Activated CD4-positive, CD25-positive, alpha-beta regulatory T cell treated with anti-CD3 and anti-CD28 coated beads, Interleukin-2, amount 50 U/mL, for 16 hours (primary cell): ENCODE data around the gene ZNF763.
"Not testable (repeated sequence)": the region's sequence is repeated elsewhere in the genome, so short reads cannot be mapped to it uniquely, and the experiment has no call there.

Source experiments
- DNase-seq: peaks from one replicate; pipeline ENCODE4 v3.0.0-alpha.2; 2020; ENCODE audit warnings: low read depth, low spot score

Gene ZNF763

GRCh38 chr19:11964858-11965645, at the start of gene ZNF763:
ZNF763 (plus strand) TSS chr19:11965040; CDS start chr19:11965209, 169 bp downstream.
- peak; percentile 70 for DNase-seq

- no peak for DNase-seq
Observed at GRCh38 chr19:11921852-11922495, 42.9 kb upstream of the ZNF763 start.

- DNase-seq: peak; percentile 86
Observed at GRCh38 chr19:11924886-11925650, 39.8 kb upstream of the ZNF763 start, which contains the start of gene ZNF700. ZNF700 (plus strand) TSS chr19:11925107; CDS start chr19:11925211, 104 bp downstream.

- not testable (repeated sequence) for DNase-seq
Observed at GRCh38 chr19:11925651-11926187, 39.1 kb upstream of the ZNF763 start.

GRCh38 chr19:11927227-11927626, 37.6 kb upstream of the ZNF763 start:
- no peak for DNase-seq

GRCh38 chr19:11931051-11931450, 33.8 kb upstream of the ZNF763 start:
- no peak for DNase-seq

GRCh38 chr19:11931513-11931912, 33.3 kb upstream of the ZNF763 start:
- no peak for DNase-seq

- DNase-seq: not testable (repeated sequence)
Observed at GRCh38 chr19:11935829-11936228, 29.0 kb upstream of the ZNF763 start.

- DNase-seq: not testable (repeated sequence)
Observed at GRCh38 chr19:11938383-11938782, 26.5 kb upstream of the ZNF763 start.

- not testable (repeated sequence) for DNase-seq
Observed at GRCh38 chr19:11941361-11941887, 23.4 kb upstream of the ZNF763 start.

- DNase-seq: no peak
Observed at GRCh38 chr19:11942008-11942842, 22.6 kb upstream of the ZNF763 start.

GRCh38 chr19:11942843-11943108, 22.1 kb upstream of the ZNF763 start:
- no peak for DNase-seq

- DNase-seq: no peak
Observed at GRCh38 chr19:11944656-11945055, 20.2 kb upstream of the ZNF763 start.

GRCh38 chr19:11948646-11949045, 16.2 kb upstream of the ZNF763 start:
- no peak for DNase-seq

GRCh38 chr19:11949201-11949600, 15.6 kb upstream of the ZNF763 start:
- DNase-seq: no peak

- not testable (repeated sequence) for DNase-seq
Observed at GRCh38 chr19:11949614-11950080, 15.2 kb upstream of the ZNF763 start.

- no peak for DNase-seq
Observed at GRCh38 chr19:11950312-11950711, 14.5 kb upstream of the ZNF763 start.

GRCh38 chr19:11963566-11964355, 1.1 kb upstream of the ZNF763 start:
- DNase-seq: peak; percentile 47

- DNase-seq: no peak
Observed at GRCh38 chr19:11964496-11964857, 363 bp upstream of the ZNF763 start.

- no peak for DNase-seq
Observed at GRCh38 chr19:11970174-11970573, 5.3 kb downstream of the ZNF763 start.
